H9 (cell line): ENCODE results near the gene AP4E1. TPM values are rescaled to one million over a fixed set of nuclear protein-coding genes. Genes with fewer than 3 reads are reported as not detected.

Experiments
- DNase-seq: peaks from one replicate; pipeline ENCODE4 v3.0.0-alpha.2; 2017
- H2AFZ ChIP-seq: one replicate; pipeline ENCODE4 v1.6.1; 2013; ENCODE audit warnings: mild to moderate bottlenecking, low read length, control low read depth, moderate library complexity
- H2AK5ac ChIP-seq: 2 replicates; pipeline ENCODE4 v1.6.1; 2013; ENCODE audit warnings: low read length, control low read depth, mixed read lengths; ENCODE audit not compliant: insufficient read length
- H2BK120ac ChIP-seq: one replicate; pipeline ENCODE4 v1.6.1; 2013; ENCODE audit warnings: low read depth, mild to moderate bottlenecking, low read length, control low read depth, inconsistent platforms; ENCODE audit not compliant: poor library complexity, severe bottlenecking
- H2BK12ac ChIP-seq: 2 replicates; pipeline ENCODE4 v1.6.1; 2013; ENCODE audit warnings: low read length, control low read depth, mixed read lengths, low read depth; ENCODE audit not compliant: insufficient read length
- H2BK15ac ChIP-seq: 2 replicates; pipeline ENCODE4 v1.6.1; 2013; ENCODE audit warnings: low read depth, low read length, control low read depth
- H2BK20ac ChIP-seq: one replicate; pipeline ENCODE4 v1.6.1; 2013; ENCODE audit warnings: low read depth, mild to moderate bottlenecking, low read length, control low read depth, inconsistent platforms; ENCODE audit not compliant: poor library complexity, severe bottlenecking
- H2BK5ac ChIP-seq: 2 replicates; pipeline ENCODE4 v1.6.1; 2013; ENCODE audit warnings: low read length, control low read depth, mixed read lengths; ENCODE audit not compliant: insufficient read length
- H3K14ac ChIP-seq: 2 replicates; pipeline ENCODE4 v1.6.1; 2013; ENCODE audit warnings: low read length, control low read depth; ENCODE audit not compliant: insufficient read depth
- H3K18ac ChIP-seq: 2 replicates; pipeline ENCODE4 v1.6.1; 2013; ENCODE audit warnings: low read depth, mild to moderate bottlenecking, mixed read lengths, low read length, control low read depth; ENCODE audit not compliant: insufficient read length
- H3K23ac ChIP-seq: 2 replicates; pipeline ENCODE4 v1.6.1; 2013; ENCODE audit warnings: low read length, control low read depth, mixed read lengths, low read depth; ENCODE audit not compliant: insufficient read length
- H3K23me2 ChIP-seq: 2 replicates; pipeline ENCODE4 v1.6.1; 2013; ENCODE audit warnings: low read depth, mild to moderate bottlenecking, mixed read lengths, low read length, control low read depth; ENCODE audit not compliant: insufficient read length, poor library complexity, severe bottlenecking
- H3K27ac ChIP-seq: 2 replicates; pipeline ENCODE4 v1.5.1; 2013; ENCODE audit warnings: low read length, control low read depth, mixed read lengths, low read depth; ENCODE audit not compliant: insufficient read length
- H3K27me3 ChIP-seq: 2 replicates; pipeline ENCODE4 v1.6.1; 2013; ENCODE audit warnings: low read length, control low read depth, inconsistent platforms; ENCODE audit not compliant: insufficient read depth
- H3K4ac ChIP-seq: 2 replicates; pipeline ENCODE4 v1.6.1; 2013; ENCODE audit warnings: low read depth, mild to moderate bottlenecking, control low read depth, inconsistent platforms, low read length, moderate library complexity
- H3K4me1 ChIP-seq: 2 replicates; pipeline ENCODE4 v1.6.1; 2013; ENCODE audit warnings: low read length, control low read depth, inconsistent platforms; ENCODE audit not compliant: insufficient read depth
- H3K4me2 ChIP-seq: 2 replicates; pipeline ENCODE4 v1.6.1; 2013; ENCODE audit warnings: low read length, control low read depth, mixed read lengths; ENCODE audit not compliant: insufficient read length, insufficient read depth
- H3K56ac ChIP-seq: 2 replicates; pipeline ENCODE4 v1.6.1; 2013; ENCODE audit warnings: low read depth, mild to moderate bottlenecking, mixed read lengths, low read length, control low read depth; ENCODE audit not compliant: insufficient read length
- H3K79me1 ChIP-seq: 2 replicates; pipeline ENCODE4 v1.6.1; 2013; ENCODE audit warnings: low read depth, mild to moderate bottlenecking, moderate library complexity, low read length, control low read depth, inconsistent platforms; ENCODE audit not compliant: insufficient read depth, poor library complexity, severe bottlenecking
- H3K79me2 ChIP-seq: 2 replicates; pipeline ENCODE4 v1.6.1; 2013; ENCODE audit warnings: low read length, control low read depth, inconsistent platforms; ENCODE audit not compliant: insufficient read depth
- H3K9ac ChIP-seq: 2 replicates; pipeline ENCODE4 v1.6.1; 2013; ENCODE audit warnings: low read length, control low read depth, mixed read lengths; ENCODE audit not compliant: insufficient read length; ENCODE audit errors: extremely low read depth
- H3K9me3 ChIP-seq: one replicate; pipeline ENCODE4 v1.6.1; 2013; ENCODE audit warnings: low read depth, low read length, inconsistent platforms; ENCODE audit not compliant: control insufficient read depth
- H3T11ph ChIP-seq: one replicate; pipeline ENCODE4 v1.6.1; 2013; ENCODE audit warnings: mild to moderate bottlenecking, low read length, control low read depth, inconsistent platforms
- H4K20me1 ChIP-seq: one replicate; pipeline ENCODE4 v1.6.1; 2013; ENCODE audit not compliant: control insufficient read depth, insufficient read length, insufficient read depth
- H4K5ac ChIP-seq: 2 replicates; pipeline ENCODE4 v1.6.1; 2013; ENCODE audit warnings: low read depth, mild to moderate bottlenecking, mixed read lengths, low read length, control low read depth; ENCODE audit not compliant: insufficient read length
- H4K8ac ChIP-seq: replicated peaks from 2 replicates; pipeline ENCODE4 v1.6.1; 2013; ENCODE audit warnings: low read length, control low read depth, mixed read lengths, low read depth; ENCODE audit not compliant: insufficient read length
- H4K91ac ChIP-seq: 2 replicates; pipeline ENCODE4 v1.6.1; 2013; ENCODE audit warnings: low read depth, mild to moderate bottlenecking, moderate library complexity, mixed read lengths, low read length, control low read depth; ENCODE audit not compliant: insufficient read length
- H3K27ac Mint-ChIP-seq, 3 experiments: 2 replicates in 2 of 3; 3 replicates in 1 of 3; pipeline ENCODE4 v1.8.0; 2020 to 2021; ENCODE audit warnings: mixed read lengths in 3 of 3, mild to moderate bottlenecking in 1 of 3, moderate library complexity in 1 of 3
- H3K27me3 Mint-ChIP-seq: 2 replicates; pipeline ENCODE4 v1.8.0; 2021; ENCODE audit warnings: low read depth, mild to moderate bottlenecking, moderate library complexity, mixed read lengths
- H3K36me3 Mint-ChIP-seq, 3 experiments: 2 replicates in 2 of 3; 3 replicates in 1 of 3; pipeline ENCODE4 v1.8.0; 2020 to 2021; ENCODE audit warnings: low read depth in 3 of 3, mixed read lengths in 3 of 3; ENCODE audit not compliant: insufficient read depth in 1 of 3
- H3K4me1 Mint-ChIP-seq, 2 experiments: 2 replicates each; pipeline ENCODE4 v1.8.0; 2020; ENCODE audit warnings: mixed read lengths in 2 of 2
- H3K4me3 Mint-ChIP-seq, 2 experiments: 2 replicates in 1 of 2; 3 replicates in 1 of 2; pipeline ENCODE4 v1.8.0; 2020 to 2021; ENCODE audit warnings: mild to moderate bottlenecking in 2 of 2, mixed read lengths in 2 of 2, moderate library complexity in 1 of 2
- H3K9me3 Mint-ChIP-seq, 2 experiments: 2 replicates in 1 of 2; 3 replicates in 1 of 2; pipeline ENCODE4 v1.8.0; 2020; ENCODE audit warnings: mild to moderate bottlenecking in 2 of 2, mixed read lengths in 2 of 2, moderate library complexity in 1 of 2
- CTCF ChIP-seq: fragments of 200-600 bp; sonication (generic); conservative IDR thresholded peaks from 3 replicates; pipeline ENCODE4 v1.8.0; 2021; ENCODE audit warnings: antibody characterized with exemption, mild to moderate bottlenecking
- total RNA-seq: library from RNA; stranded (reverse); gene quantifications from 2 replicates; pipeline ENCODE4 v1.2.1, GENCODE V29; 2021

AP4E1 gene
- total RNA-seq, 1 experiment from 2014 or later = 13.8 TPM

GRCh38 chr15:50964075-50964474, 55.6 kb downstream of the AP4E1 start:
- no peak overlapping the region for H4K91ac ChIP-seq
- no peak for TF ChIP-seq CTCF
- H3K18ac ChIP-seq = no peak overlapping the region
- H3K27me3 ChIP-seq = no peaks in the 10 kb centered on the region
- H3K23ac ChIP-seq = no peak overlapping the region
- no peaks in the 10 kb centered on the region for H3K79me2 ChIP-seq
- H3K14ac ChIP-seq = no peak overlapping the region
- H2AK5ac ChIP-seq = no peak overlapping the region
- no peak overlapping the region for H2BK15ac ChIP-seq
- no peak overlapping the region for H3K9ac ChIP-seq
- no peaks in the 10 kb centered on the region for H3K4me1 ChIP-seq
- no peak overlapping the region for H2BK5ac ChIP-seq
- no peaks in the 10 kb centered on the region for H3K9me3 ChIP-seq
- H4K8ac ChIP-seq = no peak overlapping the region
- H4K5ac ChIP-seq = no peak overlapping the region
- no peaks in the 10 kb centered on the region for H3K4me1 Mint-ChIP-seq
- H2BK120ac ChIP-seq = no peak overlapping the region
- H3K4ac ChIP-seq = no peak overlapping the region
- no peak overlapping the region for H3K27ac Mint-ChIP-seq
- H3K27me3 Mint-ChIP-seq = no peaks in the 10 kb centered on the region
- H3K4me3 Mint-ChIP-seq = no peak overlapping the region
- no peak overlapping the region for H3K27ac ChIP-seq
- H3T11ph ChIP-seq = no peak overlapping the region
- H3K4me2 ChIP-seq = no peak overlapping the region
- no peaks in the 10 kb centered on the region for H3K79me1 ChIP-seq
- H3K23me2 ChIP-seq = no peaks in the 10 kb centered on the region
- no peak overlapping the region for H2BK20ac ChIP-seq
- H2AFZ ChIP-seq = no peak overlapping the region
- no peaks in the 10 kb centered on the region; a peak in 2 of 5 replicates for H3K9me3 Mint-ChIP-seq
- DNase-seq = no peak
- H3K36me3 Mint-ChIP-seq = peaks cover 23 to 41% (median 40%) of the 10 kb centered on the region in 3 experiments
- no peaks in the 10 kb centered on the region for H4K20me1 ChIP-seq
- H2BK12ac ChIP-seq = no peak overlapping the region
- no peak overlapping the region for H3K56ac ChIP-seq
